ENCODE data around the gene DGKQ. TPM values are rescaled to one million over a fixed set of nuclear protein-coding genes. Genes with fewer than 3 reads are reported as not detected.

DGKQ gene
- total RNA-seq, 1 donor from 2014 or later = 8.6 TPM

DNA sequence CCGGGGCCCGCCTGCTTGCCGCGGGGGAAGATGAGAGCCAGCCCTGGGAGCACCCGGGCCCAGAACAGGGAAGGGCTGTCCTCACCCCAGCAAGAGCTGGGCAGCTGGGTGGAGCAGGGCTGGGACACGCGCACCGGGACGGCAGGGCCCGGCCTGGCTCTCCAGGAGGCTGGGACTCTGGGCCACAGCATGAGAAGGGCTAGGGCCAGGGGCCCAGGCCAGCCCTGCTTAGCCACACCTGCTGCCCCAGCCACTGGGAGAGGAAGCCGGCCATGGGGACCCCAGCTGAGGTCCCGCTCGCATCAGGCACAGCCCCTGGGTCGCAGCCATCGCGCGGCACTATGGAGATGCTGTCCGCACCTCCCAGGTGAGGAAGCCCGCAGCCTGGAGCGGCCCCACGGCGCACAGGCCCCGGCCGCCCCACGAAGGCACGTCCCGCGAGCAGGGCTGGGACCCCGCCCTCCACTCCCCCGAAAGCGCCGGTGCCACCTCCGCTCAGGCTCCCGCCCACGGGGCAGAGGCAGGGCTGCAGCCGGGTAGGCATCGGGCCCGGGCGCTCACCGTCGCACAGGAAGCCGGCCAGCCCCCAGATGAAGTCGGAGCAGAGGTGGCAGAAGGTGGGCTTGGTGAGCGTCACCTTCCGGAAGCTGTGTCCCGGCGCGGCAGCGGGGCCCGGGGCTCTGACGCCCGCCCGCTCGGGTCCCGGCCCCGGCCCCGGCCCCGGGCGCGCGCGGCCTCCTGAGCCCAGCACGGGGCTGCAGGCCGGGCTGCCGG lies 531 bp downstream of the DGKQ start:
- DNase-seq = no peak

DNA sequence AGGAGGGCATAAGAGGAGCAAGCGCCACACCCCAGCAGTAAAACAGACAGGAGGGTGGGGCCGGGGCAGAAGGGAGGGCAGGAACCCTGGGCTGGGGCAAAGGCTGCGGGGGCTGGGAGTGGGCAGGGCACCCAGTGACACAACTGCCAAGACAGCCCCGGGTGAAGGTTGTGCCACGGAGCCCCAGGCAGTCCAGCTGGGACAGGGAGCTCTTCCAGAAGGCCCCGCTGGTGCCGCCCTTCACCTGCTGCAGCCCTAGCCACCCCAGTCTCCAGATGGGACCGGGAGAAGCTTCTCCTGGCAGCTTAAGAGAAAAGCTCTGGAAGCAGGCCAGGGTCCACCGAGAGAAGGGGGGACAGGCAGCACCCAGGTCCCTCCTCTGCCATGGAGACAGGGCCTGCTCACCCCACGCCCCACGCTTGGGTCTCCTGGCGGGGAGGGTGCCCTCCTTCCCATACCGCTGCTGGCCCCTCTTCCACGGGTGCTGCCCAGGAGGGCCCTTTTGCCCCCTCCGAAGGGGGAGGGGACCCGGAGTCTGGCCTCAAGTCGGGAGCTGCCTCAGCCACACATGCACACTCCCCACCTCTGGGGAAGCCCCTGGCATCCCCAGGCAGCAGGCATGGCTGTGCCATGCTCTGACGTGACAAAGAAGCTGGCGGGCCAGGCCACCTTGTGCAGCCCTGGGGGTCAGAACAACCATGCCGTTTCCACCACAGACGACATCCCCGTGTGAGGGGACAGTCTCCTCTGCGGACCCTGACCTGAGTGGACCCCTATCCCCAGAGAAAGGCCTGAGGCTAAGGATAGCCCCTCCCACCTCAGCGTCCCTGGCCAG lies 1.5 kb downstream of the DGKQ start:
- no peak for DNase-seq

DNA sequence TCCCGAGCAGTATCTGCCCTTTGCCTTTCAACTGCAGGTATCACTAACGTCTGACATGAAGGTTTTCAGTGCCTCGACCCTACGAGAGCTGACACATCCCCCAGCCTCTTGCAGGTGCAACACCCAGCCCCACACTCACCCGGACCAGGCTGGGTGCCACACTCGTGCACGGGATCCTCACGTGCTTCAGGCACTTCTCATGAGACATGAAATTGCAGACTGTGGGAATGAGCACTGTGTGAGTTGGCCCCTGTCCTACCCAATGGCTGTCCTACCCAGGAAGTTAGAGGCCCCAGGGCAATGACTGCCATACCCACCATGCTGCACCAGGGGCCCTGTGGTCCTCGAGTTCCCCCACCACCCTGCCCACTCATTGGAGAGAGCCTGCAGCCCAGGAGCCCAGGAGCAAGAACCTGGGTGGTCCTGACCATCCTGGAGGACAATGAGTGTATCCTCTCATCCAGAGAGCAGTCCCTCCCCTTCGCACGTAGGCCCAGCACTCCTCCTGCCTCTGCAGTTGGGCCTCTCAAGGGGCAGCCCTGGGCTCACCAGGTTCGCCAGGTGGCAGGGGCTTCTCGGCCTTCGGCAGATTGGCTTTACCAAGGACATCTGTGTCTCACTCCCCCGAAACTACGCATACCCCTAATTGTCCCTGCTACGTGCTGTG lies 2.4 kb downstream of the DGKQ start:
- no peak for DNase-seq

DNA sequence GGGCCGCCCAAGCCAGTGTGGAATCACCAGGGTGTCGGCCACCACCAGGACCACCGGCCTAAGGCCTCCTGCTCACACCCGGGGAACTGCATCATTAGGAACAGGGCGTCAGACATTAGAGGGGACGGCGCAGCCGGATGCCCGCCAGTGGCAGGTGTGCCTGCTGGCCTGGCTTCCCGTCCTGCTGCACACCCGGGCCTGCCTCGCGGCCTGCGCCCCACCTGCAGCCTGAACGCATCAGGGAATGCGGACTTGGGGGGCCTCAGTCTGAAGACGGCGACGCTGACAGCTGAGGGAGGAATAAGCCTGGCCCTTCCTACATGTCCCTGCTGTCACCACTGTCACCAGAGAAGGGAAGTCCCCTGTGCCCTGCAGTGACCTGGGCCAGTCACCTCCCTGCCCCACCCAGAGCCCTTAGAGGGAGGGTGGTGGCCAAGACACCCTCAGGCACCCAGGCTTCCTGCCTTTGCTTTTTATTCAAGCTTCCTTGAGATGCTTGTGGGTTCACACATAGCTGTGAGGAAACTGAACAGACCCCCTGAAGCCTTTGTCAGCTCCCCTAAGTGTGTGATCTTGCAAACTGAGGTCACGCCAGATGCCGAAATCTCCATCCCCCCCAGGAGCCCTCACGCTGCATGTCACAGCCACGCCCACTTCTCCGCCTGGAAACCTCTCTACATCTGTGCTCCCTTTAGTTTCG lies 3.2 kb downstream of the DGKQ start:
- no peak for DNase-seq

- DNase-seq = no peak
Observed at GRCh38 chr4:968621-969394, 4.6 kb downstream of the DGKQ start.

GRCh38 chr4:968221-968620 lies 5.1 kb downstream of the DGKQ start:
- DNase-seq = no peak

DNA sequence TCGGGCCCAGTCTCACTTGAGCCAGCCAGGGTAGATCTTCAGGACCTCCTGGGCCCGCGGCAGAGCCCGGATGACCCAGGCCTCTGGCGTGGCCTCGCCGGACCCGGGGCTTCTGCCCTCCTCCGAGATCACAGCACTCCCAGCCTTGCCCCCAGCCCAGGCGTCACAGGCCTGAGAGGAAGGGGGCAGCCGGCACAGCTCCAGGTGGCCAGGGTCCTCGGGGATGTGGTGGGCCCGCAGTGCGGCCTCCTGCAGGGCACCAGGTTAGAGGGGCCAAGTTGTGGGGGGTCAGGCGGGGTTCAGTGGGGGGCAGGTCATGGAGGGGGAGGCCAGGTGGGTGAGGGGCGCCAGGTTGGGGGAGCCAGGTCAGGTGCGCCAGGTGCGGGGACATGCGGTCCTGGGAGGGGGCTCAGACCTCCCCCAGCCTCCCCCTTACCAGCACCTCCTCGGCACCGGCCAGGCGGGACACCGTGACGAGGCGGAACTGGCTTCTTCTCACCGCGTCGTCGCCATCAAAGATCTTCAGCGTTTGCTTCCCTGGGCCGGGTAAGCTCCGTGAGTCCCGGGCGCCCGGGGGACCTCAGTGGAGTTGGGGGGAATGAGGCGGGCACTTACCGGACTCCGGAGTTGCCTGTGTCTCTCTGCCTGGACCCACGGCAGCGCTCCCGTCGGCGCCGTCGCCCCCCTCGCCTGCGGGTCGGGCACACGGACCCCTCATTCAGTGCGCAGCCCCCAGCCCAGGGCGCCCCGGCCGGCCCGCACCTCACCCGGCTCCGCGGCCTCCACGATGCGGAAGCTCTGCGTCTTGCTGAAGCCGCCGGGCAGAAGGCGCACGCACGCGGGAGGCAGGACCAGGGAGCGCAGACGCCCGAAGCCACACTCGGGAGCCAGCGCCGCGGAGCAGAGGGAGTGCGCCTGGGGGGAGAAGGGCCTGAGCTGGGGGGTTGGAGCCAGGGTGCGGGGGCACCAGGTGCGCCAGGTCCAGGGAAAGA lies 6.0 kb downstream of the DGKQ start:
- DNase-seq = no peak

DNA sequence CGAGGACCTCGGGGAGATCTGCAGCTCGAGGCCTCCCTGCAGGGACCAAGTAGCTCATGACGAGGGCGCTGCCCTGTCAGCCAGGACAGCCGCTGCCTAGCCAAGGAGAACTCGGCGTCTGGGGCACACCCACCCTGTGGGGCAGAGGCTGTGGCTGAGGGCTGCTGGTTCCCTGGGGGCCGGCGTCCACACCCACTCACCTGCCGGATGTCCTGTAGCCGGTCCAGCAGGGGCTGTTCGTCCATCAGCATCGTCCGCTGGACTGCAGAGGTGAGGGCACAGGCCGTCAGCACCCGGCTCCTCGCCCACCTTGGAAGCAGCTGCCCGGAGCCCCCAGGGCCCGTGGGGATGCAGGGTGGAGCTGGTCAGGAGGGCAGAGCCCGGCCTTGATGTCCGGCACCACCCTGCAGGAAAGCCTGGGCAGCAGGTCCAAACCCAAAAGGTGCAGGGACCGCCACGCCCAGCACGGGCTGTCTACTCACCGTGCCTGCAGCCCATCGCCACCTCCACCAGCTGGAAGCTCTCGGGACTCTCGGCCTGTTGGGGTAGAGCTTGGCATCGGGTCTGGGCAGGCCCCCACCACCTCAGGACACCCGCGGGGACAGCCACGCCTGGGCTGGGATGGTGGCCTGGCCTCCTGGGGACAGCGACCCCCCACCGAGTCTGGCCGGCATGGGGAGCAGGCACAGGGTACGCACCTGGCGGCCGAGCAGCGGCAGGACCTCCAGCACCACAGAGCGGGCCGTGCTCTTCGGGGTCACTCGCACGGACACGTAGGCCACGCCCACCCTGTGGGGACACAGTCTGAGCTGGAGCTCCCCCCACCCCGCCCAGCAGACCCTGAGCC lies 6.9 kb downstream of the DGKQ start:
- DNase-seq = no peak

DNA sequence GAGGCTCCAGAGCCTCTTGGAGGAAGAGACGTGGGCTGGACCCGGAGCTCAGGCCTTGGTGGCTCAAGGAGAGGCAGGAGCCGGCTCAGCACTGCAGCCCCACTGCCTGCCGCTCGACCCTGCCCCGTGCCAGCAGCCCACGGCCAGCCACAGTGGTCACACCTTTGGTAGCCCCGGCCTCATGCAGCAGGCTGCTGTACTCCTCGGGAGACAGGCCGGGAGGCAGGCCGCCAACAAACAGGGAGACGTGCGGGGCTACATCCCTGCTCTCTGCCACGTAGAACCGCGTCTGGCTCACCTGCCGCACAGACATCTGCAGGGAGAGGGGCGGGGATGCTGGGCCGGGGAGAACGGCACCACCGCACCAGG lies 7.6 kb downstream of the DGKQ start:
- no peak for DNase-seq

DNA sequence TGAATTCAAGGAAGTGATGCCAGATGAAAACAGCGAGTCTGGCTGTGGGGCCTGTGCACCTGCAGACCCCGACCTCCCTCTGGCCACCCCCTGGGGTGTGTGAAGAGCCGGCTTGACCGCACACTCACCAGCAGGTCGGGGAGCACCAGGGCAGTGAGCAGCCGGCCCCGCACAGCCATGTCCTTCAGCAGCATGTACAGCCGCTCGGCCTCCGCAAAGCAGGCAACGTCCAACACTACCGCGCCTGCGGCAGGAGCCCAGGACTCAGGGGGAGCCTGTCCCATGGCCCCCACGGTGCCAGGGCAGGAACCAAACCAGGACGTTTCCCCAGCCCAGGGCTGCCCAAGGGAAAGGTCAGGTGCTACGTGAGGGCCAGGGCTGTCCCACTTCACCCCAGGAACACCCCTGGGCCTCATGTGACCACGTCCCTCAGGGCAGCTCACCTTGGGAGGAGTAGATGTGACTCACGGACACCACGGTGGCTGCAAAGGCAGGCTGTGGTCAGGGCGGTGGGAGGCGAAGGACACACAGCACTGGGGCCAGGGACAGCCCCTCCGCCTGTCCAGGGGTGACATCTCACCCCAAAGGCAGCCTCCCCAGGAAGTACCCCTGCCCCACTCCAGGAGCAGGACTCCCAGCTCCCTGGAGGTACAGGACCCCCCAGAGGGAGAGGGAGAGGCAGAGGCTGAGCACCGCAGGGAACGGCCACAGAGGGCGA lies 8.2 kb downstream of the DGKQ start:
- DNase-seq = no peak

- no peak for DNase-seq
Observed at GRCh38 chr4:964346-965025, 8.9 kb downstream of the DGKQ start.

DNA sequence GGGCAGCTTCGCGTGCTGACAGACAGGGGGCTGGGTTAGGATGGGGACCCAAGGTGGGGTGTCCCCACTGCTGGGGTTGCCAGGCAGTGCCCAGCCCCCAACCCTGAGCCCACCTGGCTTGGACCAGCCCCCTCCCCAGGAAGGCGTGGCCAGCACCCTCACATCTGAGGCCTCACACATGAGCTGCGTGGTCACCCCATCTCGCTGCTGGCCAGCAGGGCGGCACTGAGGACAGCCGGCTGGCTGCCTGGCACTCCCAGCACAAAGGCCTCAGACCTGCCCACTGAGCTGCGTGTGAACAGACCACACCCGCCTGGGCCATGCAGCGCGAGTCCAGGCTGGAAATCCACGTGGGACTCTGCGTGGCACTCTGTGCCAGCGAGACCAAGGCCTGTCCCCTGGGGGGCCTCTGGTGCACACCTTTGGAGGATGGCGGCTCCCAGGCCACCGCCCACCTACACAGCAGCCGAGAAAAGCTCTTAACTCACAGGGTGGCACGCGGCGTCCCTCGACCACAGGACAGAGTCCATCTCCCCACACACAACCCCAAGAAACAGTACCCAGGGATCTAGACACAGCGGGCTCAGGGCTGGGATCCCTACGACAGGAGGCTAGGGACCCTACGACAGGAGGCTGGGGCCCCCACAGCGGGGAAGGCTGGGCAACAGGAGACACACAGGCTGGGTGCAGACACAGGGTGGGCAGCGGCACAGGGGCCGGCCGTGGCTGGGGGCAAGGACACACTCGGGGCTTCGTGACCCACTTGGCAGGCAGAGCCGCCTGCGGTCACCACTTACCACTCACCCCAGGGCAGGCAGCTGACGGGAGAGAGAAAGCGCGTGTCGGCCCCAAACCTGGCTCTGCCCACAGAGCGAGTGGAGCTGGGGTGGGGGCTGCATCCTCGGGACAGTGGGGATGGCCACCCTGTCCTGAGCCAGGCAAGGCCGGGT lies 9.8 kb downstream of the DGKQ start:
- DNase-seq = no peak

GRCh38 chr4:962231-963208 lies 10.8 kb downstream of the DGKQ start:
- DNase-seq = no peak

DNA sequence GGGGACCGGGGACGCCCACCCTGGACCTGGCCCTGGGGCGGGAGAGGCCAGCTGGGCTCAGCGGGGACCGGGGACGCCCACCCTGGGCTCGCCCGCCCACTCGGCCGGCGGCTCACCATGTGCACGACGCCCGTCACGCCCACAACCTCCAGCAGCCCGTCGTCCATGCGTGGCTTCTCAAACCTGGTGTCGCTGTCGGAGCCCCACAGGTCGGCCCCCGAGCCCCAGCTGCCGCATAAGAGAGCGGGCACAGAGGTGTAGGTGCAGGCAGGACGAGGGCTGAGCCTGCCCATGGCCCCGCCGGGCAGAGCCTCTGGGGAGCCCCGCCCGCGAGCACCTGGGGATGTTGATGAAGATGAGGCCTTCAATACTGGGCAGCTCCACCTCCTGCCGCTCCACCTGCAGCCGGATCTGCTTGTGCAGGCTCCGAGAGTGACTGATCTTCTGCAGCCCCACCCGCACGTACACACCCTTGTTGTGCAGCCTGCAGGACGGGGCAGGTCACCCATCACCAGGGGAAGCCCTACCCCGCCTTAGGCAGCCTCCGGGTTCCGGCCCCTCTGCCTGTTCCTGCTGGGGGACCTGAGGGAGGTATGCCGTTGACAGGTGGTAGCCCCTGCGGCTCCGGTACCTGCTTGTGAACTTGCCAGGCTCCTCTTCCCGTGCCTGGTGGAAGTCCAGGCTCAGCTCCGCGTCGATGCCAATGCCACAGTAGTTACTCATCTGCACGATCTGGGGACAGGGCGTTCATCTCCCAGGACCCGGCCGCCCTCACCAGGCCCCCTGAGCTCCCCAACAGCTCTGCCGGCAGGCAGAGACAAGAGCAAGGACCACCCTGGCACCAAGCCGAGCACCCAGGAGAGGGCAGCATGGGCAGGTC lies 11.8 kb downstream of the DGKQ start:
- DNase-seq = no peak
